Epithelial cell of proximal tubule (primary cell): ENCODE measurements around the gene FGF7. TPM values are rescaled to one million over a fixed set of nuclear protein-coding genes. Genes with fewer than 3 reads are reported as not detected.
"Not testable (repeated sequence)": the region's sequence is repeated elsewhere in the genome, so short reads cannot be mapped to it uniquely, and the experiment has no call there.

Source experiments
- DNase-seq: peaks from one replicate; pipeline ENCODE4 v3.0.0-alpha.2; 2011; ENCODE audit warnings: low read depth
- H3K4me3 ChIP-seq: 2 replicates; pipeline ENCODE4 v1.5.1; 2011; ENCODE audit warnings: low read depth, mild to moderate bottlenecking, low read length
- total RNA-seq: library from RNA; depleted of rRNA; stranded (reverse); fragments of >200 nt; gene quantifications from 2 replicates; pipeline ENCODE4 v1.2.3, GENCODE V29; 2015
- TF ChIP-seq, protein P1 (sequence below): conservative IDR thresholded peaks from 2 replicates; pipeline ENCODE4 v1.5.1; 2012; ENCODE audit warnings: low read depth, mild to moderate bottlenecking, low read length

Gene FGF7
- total RNA-seq, 1 donor from 2014 or later: not detected

DNA sequence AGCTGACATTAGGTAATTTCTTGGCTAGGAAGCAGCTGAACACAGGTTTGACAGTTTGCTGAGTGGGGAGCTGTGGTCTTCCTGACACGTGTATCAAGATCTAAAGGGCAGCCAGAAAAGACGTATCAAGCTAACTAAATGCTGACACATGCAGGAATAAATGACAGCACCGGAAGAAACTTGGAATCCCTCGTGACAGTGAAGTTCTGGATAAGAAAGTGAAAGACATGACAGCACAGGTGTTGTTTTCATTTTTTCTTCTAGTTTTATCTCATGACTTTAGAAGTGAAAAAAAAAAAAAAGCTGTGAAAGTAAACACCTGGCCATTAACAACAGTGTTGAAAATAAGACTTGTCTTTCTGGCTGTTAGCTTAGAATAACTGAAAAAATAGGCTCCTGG, 48.7 kb downstream of the FGF7 start:
- H3K4me3 ChIP-seq: no peak overlapping the region
- no peak for DNase-seq
- TF ChIP-seq, protein P1, sequence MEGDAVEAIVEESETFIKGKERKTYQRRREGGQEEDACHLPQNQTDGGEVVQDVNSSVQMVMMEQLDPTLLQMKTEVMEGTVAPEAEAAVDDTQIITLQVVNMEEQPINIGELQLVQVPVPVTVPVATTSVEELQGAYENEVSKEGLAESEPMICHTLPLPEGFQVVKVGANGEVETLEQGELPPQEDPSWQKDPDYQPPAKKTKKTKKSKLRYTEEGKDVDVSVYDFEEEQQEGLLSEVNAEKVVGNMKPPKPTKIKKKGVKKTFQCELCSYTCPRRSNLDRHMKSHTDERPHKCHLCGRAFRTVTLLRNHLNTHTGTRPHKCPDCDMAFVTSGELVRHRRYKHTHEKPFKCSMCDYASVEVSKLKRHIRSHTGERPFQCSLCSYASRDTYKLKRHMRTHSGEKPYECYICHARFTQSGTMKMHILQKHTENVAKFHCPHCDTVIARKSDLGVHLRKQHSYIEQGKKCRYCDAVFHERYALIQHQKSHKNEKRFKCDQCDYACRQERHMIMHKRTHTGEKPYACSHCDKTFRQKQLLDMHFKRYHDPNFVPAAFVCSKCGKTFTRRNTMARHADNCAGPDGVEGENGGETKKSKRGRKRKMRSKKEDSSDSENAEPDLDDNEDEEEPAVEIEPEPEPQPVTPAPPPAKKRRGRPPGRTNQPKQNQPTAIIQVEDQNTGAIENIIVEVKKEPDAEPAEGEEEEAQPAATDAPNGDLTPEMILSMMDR: no peak

DNA sequence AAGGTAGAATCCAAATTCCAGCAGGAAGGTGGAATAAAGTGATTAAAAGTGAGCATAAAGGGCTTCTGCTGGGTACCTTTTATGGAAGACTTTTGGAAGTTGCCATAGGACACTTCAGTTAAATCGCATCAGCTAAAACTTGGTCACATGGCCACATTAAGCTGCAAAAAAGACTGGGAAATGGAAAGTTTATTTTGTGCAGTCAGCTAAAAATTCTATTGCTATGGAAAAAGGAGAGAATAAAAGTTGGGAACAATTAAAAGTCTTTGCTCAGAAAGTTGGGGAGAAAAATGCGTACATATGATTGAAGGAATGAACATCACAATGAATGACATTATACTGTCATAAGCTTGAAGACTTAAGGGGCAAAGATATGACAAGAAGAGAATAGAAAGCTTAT, 49.3 kb downstream of the FGF7 start:
- DNase-seq: no peak
- TF ChIP-seq, protein P1: no peak
- no peak overlapping the region for H3K4me3 ChIP-seq

DNA sequence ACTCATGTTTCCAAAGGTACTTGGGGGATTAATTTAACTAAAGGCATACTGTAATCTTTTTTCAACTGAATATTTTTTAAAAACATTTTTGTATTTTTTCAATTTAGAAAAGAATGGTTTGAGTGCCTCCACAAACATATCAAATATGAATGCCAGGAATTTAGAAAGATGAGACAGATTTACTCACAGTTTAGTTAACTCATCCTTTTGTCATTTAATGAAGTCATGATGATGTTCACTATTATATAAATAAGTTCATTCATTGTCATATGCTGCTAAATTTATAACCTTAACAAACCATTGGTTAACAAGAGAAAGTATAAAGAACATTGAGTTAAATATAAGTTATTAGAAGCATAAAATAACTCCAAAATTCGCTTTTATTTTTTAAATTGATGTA, 50.0 kb downstream of the FGF7 start:
- no peak overlapping the region for H3K4me3 ChIP-seq
- TF ChIP-seq, protein P1: no peak
- no peak for DNase-seq

DNA sequence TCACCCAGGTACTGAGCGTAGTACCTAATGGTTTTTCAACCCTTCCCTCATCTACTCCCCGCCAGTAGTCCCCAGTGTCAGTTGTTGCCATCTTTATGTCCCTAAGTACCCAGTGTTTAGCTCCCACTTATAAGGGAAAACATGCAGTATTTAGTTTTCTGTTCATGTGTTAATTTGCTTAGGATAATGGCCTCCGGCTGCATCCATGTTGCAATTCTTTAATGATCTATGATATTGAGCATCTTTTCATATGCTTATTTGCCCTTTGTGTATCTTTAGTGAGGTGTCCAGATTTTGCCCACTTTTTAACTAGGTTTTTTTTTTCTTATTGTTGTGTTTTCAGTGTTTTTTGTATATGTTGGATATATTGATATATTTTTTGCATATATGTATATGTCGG, 55.0 kb downstream of the FGF7 start:
- H3K4me3 ChIP-seq, DNase-seq: not testable (repeated sequence)

DNA sequence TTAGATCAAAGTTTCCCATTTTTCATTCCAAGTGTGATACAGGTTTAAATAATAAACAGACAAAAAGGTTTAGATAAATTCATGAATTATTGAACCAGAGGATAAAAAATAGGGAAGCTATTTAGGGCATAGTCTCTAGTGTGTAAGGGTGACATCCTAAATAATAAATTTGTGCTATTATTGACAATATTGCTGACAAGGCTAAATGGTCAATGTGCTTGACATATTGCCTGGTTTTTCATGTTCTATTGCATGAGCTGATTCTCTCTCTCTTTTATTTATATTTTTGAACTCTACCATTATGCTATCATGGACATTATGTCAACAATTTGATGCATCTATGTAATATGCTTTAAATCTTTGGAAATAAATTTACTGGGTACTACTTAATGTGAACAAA, 55.9 kb downstream of the FGF7 start:
- not testable (repeated sequence) for H3K4me3 ChIP-seq, DNase-seq

DNA sequence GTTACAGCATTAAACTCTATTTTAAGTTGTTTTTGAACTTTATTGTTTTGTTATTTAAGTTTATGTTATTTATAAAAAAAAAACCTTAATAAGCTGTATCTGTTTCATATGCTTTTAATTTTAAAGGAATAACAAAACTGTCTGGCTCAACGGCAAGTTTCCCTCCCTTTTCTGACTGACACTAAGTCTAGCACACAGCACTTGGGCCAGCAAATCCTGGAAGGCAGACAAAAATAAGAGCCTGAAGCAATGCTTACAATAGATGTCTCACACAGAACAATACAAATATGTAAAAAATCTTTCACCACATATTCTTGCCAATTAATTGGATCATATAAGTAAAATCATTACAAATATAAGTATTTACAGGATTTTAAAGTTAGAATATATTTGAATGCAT, 62.4 kb downstream of the FGF7 start:
- not testable (repeated sequence) for DNase-seq, H3K4me3 ChIP-seq

DNA sequence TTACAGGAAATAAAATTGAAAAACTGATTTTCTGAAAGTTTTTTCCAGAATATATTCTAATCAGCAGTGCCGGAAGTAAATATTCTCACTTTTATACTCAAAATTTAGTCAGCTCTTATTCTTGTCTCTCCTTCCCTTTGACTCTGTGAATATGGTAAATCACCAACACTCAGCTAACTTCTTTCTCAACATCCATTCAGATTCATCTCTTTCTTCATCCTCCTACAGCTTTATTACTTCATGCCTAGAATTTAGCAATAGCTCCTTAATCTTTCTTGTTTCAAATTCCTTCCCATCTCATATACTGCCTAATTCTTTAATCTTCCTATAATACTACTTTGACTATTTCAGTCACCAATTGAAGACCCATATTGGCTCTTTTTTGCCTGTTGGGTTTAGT, 67.9 kb downstream of the FGF7 start:
- TF ChIP-seq, protein P1: no peak
- no peak overlapping the region for H3K4me3 ChIP-seq
- no peak for DNase-seq

DNA sequence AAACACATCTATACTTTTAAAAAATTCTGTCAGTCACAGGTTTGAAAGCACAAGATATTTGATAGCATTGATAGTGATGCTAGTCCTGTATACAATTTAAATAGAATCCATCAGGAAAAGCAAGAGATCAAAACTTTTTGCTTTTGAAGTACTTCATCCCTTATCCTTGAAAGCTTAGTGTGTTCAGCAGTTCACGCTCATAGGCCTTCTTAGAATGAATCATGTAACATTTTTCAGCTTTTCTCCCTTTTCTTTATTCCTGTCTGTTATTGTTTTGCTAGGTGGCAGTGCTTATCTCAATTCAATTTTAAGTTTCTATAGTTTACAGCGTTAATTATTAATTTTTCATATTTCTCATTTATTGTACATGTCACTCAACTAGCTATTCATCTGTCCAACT, 69.1 kb downstream of the FGF7 start:
- no peak overlapping the region for H3K4me3 ChIP-seq
- TF ChIP-seq, protein P1: no peak
- DNase-seq: no peak

DNA sequence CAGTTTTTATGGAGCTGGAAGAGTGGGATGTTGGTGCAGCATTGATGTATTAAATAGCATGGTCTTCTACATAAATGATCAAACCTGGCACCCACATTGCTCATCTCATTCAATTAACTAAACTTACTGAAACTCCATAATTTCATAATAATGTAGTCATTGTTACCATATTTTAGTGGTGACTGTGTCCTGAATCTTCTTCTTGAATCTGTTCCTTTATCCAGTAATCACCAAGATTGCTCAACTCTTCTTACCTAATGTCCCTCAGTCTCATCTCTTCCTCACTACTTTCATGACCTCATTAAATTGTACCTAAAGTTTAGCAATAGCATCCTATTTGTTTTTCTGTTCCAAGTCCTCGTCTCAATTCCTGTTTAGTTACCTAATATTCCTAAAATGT, 69.8 kb downstream of the FGF7 start:
- DNase-seq: peak; percentile 18
- H3K4me3 ChIP-seq: no peak overlapping the region
- TF ChIP-seq, protein P1: no peak
